B cell (primary cell): ENCODE data around the gene DGCR2. TPM values are rescaled to one million over a fixed set of nuclear protein-coding genes. Genes with fewer than 3 reads are reported as not detected.

ENCODE experiments used
- ATAC-seq: fragments of 200-7000 bp; cut with Tn5 transposase; one replicate; pipeline ENCODE4 v1.10.0; 2021; ENCODE audit warnings: low read depth, mild to moderate bottlenecking, moderate number of reproducible peaks, moderate library complexity
- CTCF ChIA-PET: fragments of 350-600 bp; sonication (Branson Sonifier 250); formaldehyde crosslinking; loops from one replicate; lab custom pipeline; 2021; ENCODE audit warnings: antibody characterized with exemption, inconsistent platforms; lab: Charles Lee
- POLR2A ChIA-PET: fragments of 350-600 bp; sonication (Branson Sonifier 250); formaldehyde crosslinking; loops from one replicate; lab custom pipeline; 2021; ENCODE audit warnings: antibody characterized with exemption; lab: Charles Lee
- DNase-seq: peaks from one replicate; pipeline ENCODE4 v3.0.0; 2013
- H2AFZ ChIP-seq: 2 replicates; pipeline ENCODE4 v1.6.1; 2012; ENCODE audit warnings: mild to moderate bottlenecking, low read depth, low read length; ENCODE audit not compliant: insufficient read depth, poor library complexity, severe bottlenecking
- H3K27ac ChIP-seq, 2 donors: 1 replicate in 1 of 2; 2 replicates in 1 of 2; pipeline ENCODE4 v1.5.1; 2012 to 2013; ENCODE audit warnings: low read length in 2 of 2, mild to moderate bottlenecking in 2 of 2, moderate library complexity in 1 of 2
- H3K27me3 ChIP-seq, 4 experiments: fragments of 200-600 bp in 1 of 4; sonication (generic) in 1 of 4; replicated peaks in 1 of 4; 1 replicate in 2 of 4; 2 replicates in 2 of 4; pipeline versions ENCODE4 v1.6.1 to v1.7.0; 2013 to 2016; ENCODE audit warnings: low read length in 3 of 4, mild to moderate bottlenecking in 2 of 4, mixed read lengths in 1 of 4, moderate library complexity in 1 of 4; ENCODE audit not compliant: insufficient read depth in 4 of 4, control insufficient read depth in 3 of 4; ENCODE audit errors: control extremely low read depth in 1 of 4
- H3K36me3 ChIP-seq, 2 experiments: replicated peaks in 1 of 2; 1 replicate in 1 of 2; 2 replicates in 1 of 2; pipeline versions ENCODE4 v1.6.1 to v1.7.1; 2013; ENCODE audit warnings: low read length in 1 of 2; ENCODE audit not compliant: insufficient read depth in 2 of 2, control insufficient read depth in 1 of 2; ENCODE audit errors: control extremely low read depth in 1 of 2, extremely low read depth in 1 of 2
- H3K4me1 ChIP-seq, 2 donors: fragments of 200-600 bp in 1 of 2; sonication (generic) in 1 of 2; 1 replicate in 1 of 2; 2 replicates in 1 of 2; pipeline versions ENCODE4 v1.5.1 to v1.6.1; 2013 to 2017; ENCODE audit warnings: low read length in 2 of 2; ENCODE audit not compliant: control insufficient read depth in 2 of 2, insufficient read depth in 2 of 2
- H3K4me2 ChIP-seq: replicated peaks from 2 replicates; pipeline ENCODE3; 2012; ENCODE audit warnings: mild to moderate bottlenecking, low read depth, low read length; ENCODE audit not compliant: poor library complexity, severe bottlenecking
- H3K4me3 ChIP-seq, 5 experiments: fragments of 200-600 bp in 1 of 5; sonication (generic) in 1 of 5; 1 replicate in 3 of 5; 2 replicates in 2 of 5; pipeline versions ENCODE4 v1.5.1 to v1.7.0; 2011 to 2016; ENCODE audit warnings: low read length in 4 of 5, mild to moderate bottlenecking in 4 of 5, low read depth in 2 of 5, control low read depth in 1 of 5, moderate library complexity in 1 of 5; ENCODE audit not compliant: insufficient read depth in 1 of 5; ENCODE audit errors: control extremely low read depth in 1 of 5, extremely low read depth in 1 of 5
- H3K79me2 ChIP-seq: fragments of 200-600 bp; sonication (generic); one replicate; pipeline ENCODE4 v1.6.0; 2016; ENCODE audit warnings: low read length; ENCODE audit not compliant: control insufficient read depth, insufficient read depth
- H3K9ac ChIP-seq: fragments of 200-600 bp; sonication (generic); 2 replicates; pipeline ENCODE4 v1.6.1; 2017; ENCODE audit warnings: mild to moderate bottlenecking, low read length, moderate library complexity
- H3K9me3 ChIP-seq, 3 donors: one replicate each; pipeline versions ENCODE4 v1.6.1 to v1.7.1; 2013; ENCODE audit warnings: low read length in 2 of 3; ENCODE audit not compliant: control insufficient read depth in 2 of 3, insufficient read depth in 1 of 3; ENCODE audit errors: control extremely low read depth in 1 of 3
- H4K20me1 ChIP-seq: 2 replicates; pipeline ENCODE4 v1.6.0; 2012; ENCODE audit warnings: mild to moderate bottlenecking, low read length; ENCODE audit not compliant: insufficient read depth, control insufficient read depth, poor library complexity, severe bottlenecking
- H3K27ac Mint-ChIP-seq: one replicate; pipeline ENCODE4 v1.8.0; 2021; ENCODE audit warnings: mixed read lengths
- H3K27me3 Mint-ChIP-seq: one replicate; pipeline ENCODE4 v1.8.0; 2021; ENCODE audit warnings: mixed read lengths
- H3K4me1 Mint-ChIP-seq: one replicate; pipeline ENCODE4 v1.8.0; 2021; ENCODE audit warnings: mixed read lengths
- H3K4me3 Mint-ChIP-seq: one replicate; pipeline ENCODE4 v1.8.0; 2021; ENCODE audit warnings: mixed read lengths
- H3K9me3 Mint-ChIP-seq: one replicate; pipeline ENCODE4 v1.8.0; 2022; ENCODE audit warnings: mixed read lengths; ENCODE audit not compliant: insufficient read depth
- CTCF ChIP-seq: fragments of 200-600 bp; IDR thresholded peaks from one replicate; pipeline ENCODE4 v1.8.0; 2022; ENCODE audit warnings: antibody characterized with exemption, mild to moderate bottlenecking
- EZH2 ChIP-seq: IDR thresholded peaks from 2 replicates; pipeline ENCODE4 v1.6.1; 2012; ENCODE audit warnings: borderline replicate concordance, low read depth, mild to moderate bottlenecking, moderate library complexity, low read length; ENCODE audit not compliant: insufficient read depth, poor library complexity, severe bottlenecking
- WGBS: methylation state at CpG from one replicate; pipeline ENCODE4 v1.1.5; 2013; ENCODE audit warnings: missing lambda C conversion rate; ENCODE audit not compliant: insufficient coverage; 5-methylcytosine and 5-hydroxymethylcytosine counted together
- intact Hi-C: fragments of 100-400 bp; cut with micrococcal nuclease; formaldehyde crosslinking; loops from one replicate; pipeline ENCODE4 v1.10.0; 2022
- polyA plus RNA-seq: library from polyadenylated mRNA; depleted of rRNA; stranded (reverse); fragments of >200 nt; gene quantifications from 2 replicates; pipeline ENCODE4 v1.2.3, GENCODE V29; 2012
- total RNA-seq, 2 donors: library from RNA; stranded (reverse); fragments of 120-200 nt in 1 of 2; gene quantifications; 1 replicate in 1 of 2; 2 replicates in 1 of 2; pipeline versions ENCODE4 v1.2.3 to v1.2.4, GENCODE V29; 2013 to 2022

Gene DGCR2
- total and polyA plus RNA-seq, 2 donors (not counting 1 experiment from before 2014, with no cell fraction given) = 28.8 to 49.5 TPM

GRCh38 chr22:19037282-19038163, 84.7 kb downstream of the DGCR2 start:
- ChIA-PET CTCF (no interaction called here), POLR2A (no interaction called here)
- ATAC-seq = no peak
- Histone ChIP-seq H3K9ac (no peak overlapping the region), H3K36me3 (peaks cover 0 to 50% of the 10 kb centered on the region in 2 experiments), H3K79me2 (no peaks in the 10 kb centered on the region), H4K20me1 (peaks cover 17% of the 10 kb centered on the region), H2AFZ (no peak overlapping the region), H3K4me1 (no peaks in the 10 kb centered on the region), H3K27me3 (no peaks in the 10 kb centered on the region), H3K4me3 (no peak overlapping the region), H3K4me2 (no peak overlapping the region), H3K27ac (no peak overlapping the region), H3K9me3 (no peaks in the 10 kb centered on the region)
- Mint-ChIP-seq H3K4me3 (no peak overlapping the region), H3K4me1 (peaks cover 7% of the 10 kb centered on the region), H3K9me3 (no peaks in the 10 kb centered on the region), H3K27ac (no peak overlapping the region), H3K27me3 (no peaks in the 10 kb centered on the region)
- DNase-seq = no peak
- TF ChIP-seq CTCF (no peak), EZH2 (no peak)
- intact Hi-C loops = no loop called here
- whole genome bisulfite sequencing = 85% methylated on average over 13 of the region's 17 CpGs

GRCh38 chr22:19036523-19037273, 85.5 kb downstream of the DGCR2 start:
- intact Hi-C loops = no loop called here
- ChIA-PET POLR2A (no interaction called here), CTCF (interaction anchor here (1.3 kb wide), 1 partner anchor 11 kb away, joined by 3 read pairs; no protein-coding TSS in a partner anchor)

More at GRCh38 chr22:19036523-19037273, 85.5 kb downstream of the DGCR2 start:
- Histone ChIP-seq H2AFZ (no peak overlapping the region), H3K27ac (no peak overlapping the region), H3K79me2 (no peaks in the 10 kb centered on the region), H3K9me3 (no peaks in the 10 kb centered on the region), H4K20me1 (peaks cover 9% of the 10 kb centered on the region), H3K4me3 (no peak overlapping the region), H3K27me3 (no peaks in the 10 kb centered on the region), H3K9ac (no peak overlapping the region), H3K36me3 (peaks cover 0 to 42% of the 10 kb centered on the region in 2 experiments), H3K4me2 (no peak overlapping the region), H3K4me1 (no peaks in the 10 kb centered on the region)
- no peaks in the 10 kb centered on the region for H3K9me3 Mint-ChIP-seq
- no peak overlapping the region for H3K4me3 Mint-ChIP-seq
- H3K27ac Mint-ChIP-seq = no peak overlapping the region
- TF ChIP-seq EZH2 = no peak
- TF ChIP-seq CTCF = no peak
- H3K27me3 Mint-ChIP-seq = no peaks in the 10 kb centered on the region
- DNase-seq (no peak), ATAC-seq (no peak)
- peaks cover 7% of the 10 kb centered on the region for H3K4me1 Mint-ChIP-seq
- WGBS = 94% methylated on average over 17 of the region's 17 CpGs
